ENCODE measurements around the gene LDHD. TPM values are rescaled to one million over a fixed set of nuclear protein-coding genes. Genes with fewer than 3 reads are reported as not detected.

LDHD gene
- total and polyA plus RNA-seq, 9 of the 15 experiments (the other 6 are each of a cell fraction or from before 2014, with no cell fraction given): 0.19 to 0.86 (median 0.54) TPM; not detected in 3

DNA sequence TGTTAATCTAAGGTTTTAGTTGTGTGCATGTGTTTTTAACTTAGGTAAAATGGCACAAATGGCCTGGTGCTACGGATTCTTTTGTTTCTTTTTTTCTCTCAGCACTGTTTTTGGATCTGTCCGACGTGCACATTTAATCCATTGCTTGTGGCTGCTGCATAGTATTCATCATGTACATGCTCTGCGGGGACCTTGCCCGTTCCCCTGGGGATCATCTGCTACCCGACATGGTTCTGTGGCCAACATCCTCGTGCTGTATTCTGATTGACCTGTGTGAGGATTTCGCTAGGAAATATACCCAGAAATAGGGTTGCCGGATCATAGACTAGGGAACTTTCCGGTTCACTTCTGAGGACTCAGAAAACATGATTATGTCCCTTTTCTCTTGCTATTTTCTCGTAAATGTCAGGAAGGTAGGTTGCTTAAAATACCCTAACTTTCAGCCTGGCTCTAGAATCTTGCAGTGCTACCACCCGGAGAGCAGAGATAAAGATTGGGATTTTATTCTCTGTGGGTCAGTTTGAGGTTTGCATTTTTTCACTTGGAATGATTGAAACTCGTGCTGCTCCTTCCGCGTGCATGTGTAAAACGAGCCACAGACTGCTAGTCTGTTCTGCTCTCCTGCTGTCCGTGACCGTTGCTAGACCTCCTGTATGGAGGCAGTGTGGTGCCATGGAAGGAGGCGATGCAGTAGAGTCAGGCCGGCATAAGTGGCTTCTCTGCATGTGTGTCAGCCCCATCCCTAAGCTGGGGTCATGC, 42.9 kb downstream of the LDHD start (continued):
- TF ChIP-seq, protein P1, sequence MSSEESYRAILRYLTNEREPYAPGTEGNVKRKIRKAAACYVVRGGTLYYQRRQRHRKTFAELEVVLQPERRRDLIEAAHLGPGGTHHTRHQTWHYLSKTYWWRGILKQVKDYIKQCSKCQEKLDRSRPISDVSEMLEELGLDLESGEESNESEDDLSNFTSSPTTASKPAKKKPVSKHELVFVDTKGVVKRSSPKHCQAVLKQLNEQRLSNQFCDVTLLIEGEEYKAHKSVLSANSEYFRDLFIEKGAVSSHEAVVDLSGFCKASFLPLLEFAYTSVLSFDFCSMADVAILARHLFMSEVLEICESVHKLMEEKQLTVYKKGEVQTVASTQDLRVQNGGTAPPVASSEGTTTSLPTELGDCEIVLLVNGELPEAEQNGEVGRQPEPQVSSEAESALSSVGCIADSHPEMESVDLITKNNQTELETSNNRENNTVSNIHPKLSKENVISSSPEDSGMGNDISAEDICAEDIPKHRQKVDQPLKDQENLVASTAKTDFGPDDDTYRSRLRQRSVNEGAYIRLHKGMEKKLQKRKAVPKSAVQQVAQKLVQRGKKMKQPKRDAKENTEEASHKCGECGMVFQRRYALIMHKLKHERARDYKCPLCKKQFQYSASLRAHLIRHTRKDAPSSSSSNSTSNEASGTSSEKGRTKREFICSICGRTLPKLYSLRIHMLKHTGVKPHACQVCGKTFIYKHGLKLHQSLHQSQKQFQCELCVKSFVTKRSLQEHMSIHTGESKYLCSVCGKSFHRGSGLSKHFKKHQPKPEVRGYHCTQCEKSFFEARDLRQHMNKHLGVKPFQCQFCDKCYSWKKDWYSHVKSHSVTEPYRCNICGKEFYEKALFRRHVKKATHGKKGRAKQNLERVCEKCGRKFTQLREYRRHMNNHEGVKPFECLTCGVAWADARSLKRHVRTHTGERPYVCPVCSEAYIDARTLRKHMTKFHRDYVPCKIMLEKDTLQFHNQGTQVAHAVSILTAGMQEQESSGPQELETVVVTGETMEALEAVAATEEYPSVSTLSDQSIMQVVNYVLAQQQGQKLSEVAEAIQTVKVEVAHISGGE (CRISPR knock-in tag; IDR thresholded peaks at IDR 0.05): no peak

DNA sequence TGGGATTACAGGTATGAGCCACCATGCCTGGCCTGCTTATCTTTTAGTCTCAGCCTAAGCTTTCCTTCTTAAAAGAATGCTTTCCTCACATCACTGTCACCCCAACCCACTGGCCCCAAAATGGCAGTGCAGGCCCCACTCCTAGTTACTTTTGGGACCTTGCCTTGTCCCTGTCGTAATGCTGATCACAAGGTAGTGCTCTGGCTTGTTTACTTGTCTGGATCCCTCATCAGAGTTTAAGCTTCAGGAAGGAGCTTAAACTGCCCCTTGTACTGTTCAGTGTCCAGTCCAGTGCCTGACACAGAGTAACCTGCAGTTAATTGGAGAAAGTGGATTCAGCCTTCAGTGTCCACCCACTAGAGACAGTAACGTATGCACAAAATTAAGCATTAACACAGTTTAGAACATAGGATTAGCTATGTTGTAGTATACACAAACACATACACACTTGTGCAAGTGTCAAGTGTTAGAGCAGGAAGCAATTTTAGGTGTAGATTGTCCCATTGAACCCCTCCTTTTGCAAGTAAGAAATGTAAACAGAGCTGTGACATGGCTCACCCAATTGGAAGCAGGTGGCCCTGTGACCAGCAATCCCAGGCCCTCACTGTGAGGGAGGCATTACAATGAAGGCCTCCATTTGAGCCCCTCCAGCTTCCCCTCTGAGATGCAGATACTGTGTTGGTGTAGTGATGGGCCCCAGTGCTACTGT, 44.2 kb downstream of the LDHD start:
- intact Hi-C loops (cut with micrococcal nuclease): no loop called here
- Histone ChIP-seq H3K9ac (ENCODE audit: insufficient read depth in 1 of 2, low read depth in 2 of 2, low read length in 2 of 2) (peak overlapping the region; percentile 4 to 16; a peak in 1 of 4 replicates), H3K9me3 (replicated peaks; ENCODE audit: control insufficient read depth, insufficient read depth, low read depth, low read length) (no peaks in the 10 kb centered on the region), H3K4me2 (ENCODE audit: insufficient read depth, low read length) (no peak overlapping the region), H2AFZ (ENCODE audit: low read depth, low read length) (no peak overlapping the region), H3K27ac (ENCODE audit: extremely low read depth, low read depth, low read length) (peak overlapping the region; percentile 73), H3K79me2 (ENCODE audit: control insufficient read depth, insufficient read depth, low read length) (peaks cover 98% of the 10 kb centered on the region), H3K4me1 (replicated peaks in 1 of 2; ENCODE audit: control insufficient read depth in 2 of 2, insufficient read depth in 2 of 2, low read length in 2 of 2) (peaks cover 53 to 86% of the 10 kb centered on the region in 2 experiments), H3K4me3 (no peak overlapping the region), H3K36me3 (ENCODE audit: control insufficient read depth, insufficient read depth, low read length) (no peaks in the 10 kb centered on the region), H3K27me3 (ENCODE audit: control insufficient read depth in 2 of 2, insufficient read depth in 2 of 2, low read length in 2 of 2) (no peaks in the 10 kb centered on the region), H4K20me1 (replicated peaks; ENCODE audit: control insufficient read depth, insufficient read depth, low read length) (no peaks in the 10 kb centered on the region), H3K9me1 (ENCODE audit: control insufficient read depth, insufficient read depth, low read length) (no peaks in the 10 kb centered on the region)
- no peak for FAIRE-seq
- DNase-seq (ENCODE audit: extremely low read depth in 1 of 4, low spot score in 3 of 4): no peak
- peak; percentile 20 for ATAC-seq
- ChIA-PET POLR2A (interaction anchor here (0.8 to 1.6 kb wide), 5 partner anchors 9 to 47 kb away, joined by 3 to 6 read pairs (median 5); no protein-coding TSS in a partner anchor), CTCF (ENCODE audit: low intra/inter-chr PET ratio) (no interaction called here)
- BruUV-seq (replicated peaks): no TSS peak
- 64% methylated on average over 2 of the region's 2 CpGs for WGBS (ENCODE audit: insufficient coverage, low coverage, missing lambda C conversion rate)
- in situ Hi-C loops (cut with MboI): no loop called here
- TF ChIP-seq FOXA3 (CRISPR knock-in tag; conservative IDR thresholded peaks at IDR 0.05 in 1 of 2, IDR thresholded peaks at IDR 0.05 in 1 of 2) (peak in 1 of 2 experiments; percentile 59; a peak in 1 of 4 replicates), YY1 (IDR thresholded peaks at IDR 0.05; ENCODE audit: borderline replicate concordance in 1 of 3, control insufficient read depth in 1 of 3, extremely low read depth in 1 of 3, insufficient read depth in 3 of 3, insufficient read length in 1 of 3, insufficient replicate concordance in 2 of 3, low read depth in 1 of 3, low read length in 2 of 3) (peak in 1 of 3 experiments; percentile 51), CREM (IDR thresholded peaks at IDR 0.05; ENCODE audit: low read depth) (no peak), IRF2 (CRISPR knock-in tag; IDR thresholded peaks at IDR 0.05) (no peak), CEBPG (CRISPR knock-in tag; IDR thresholded peaks at IDR 0.05) (0 out of 2 replicates have a peak, but pooled peaks have one; percentile 5), CEBPG (tag; conservative IDR thresholded peaks at IDR 0.05 in 1 of 2, IDR thresholded peaks at IDR 0.05 in 1 of 2) (no peak), ZNF764 (CRISPR knock-in tag; IDR thresholded peaks at IDR 0.05; ENCODE audit: low read depth) (no peak)
